GM18951 (cell line): ENCODE measurements around the gene S100PBP.

Experiments used
- POLR2A ChIP-seq: IDR thresholded peaks from 4 replicates; pipeline ENCODE4 v1.6.1; 2011; ENCODE audit warnings: mild to moderate bottlenecking; ENCODE audit not compliant: insufficient read length, insufficient read depth; ENCODE audit errors: extremely low read depth
- in situ Hi-C: fragments of 300-500 bp; cut with MboI; formaldehyde crosslinking; loops from one replicate; pipeline ENCODE4 v1.12.0; 2022; ENCODE audit warnings: low sequenced_read_pairs, mixed read lengths, inconsistent platforms; ENCODE audit not compliant: unreplicated experiment

Gene S100PBP

GRCh38 chr1:32825181-32825580 lies 7.7 kb downstream of the S100PBP start:
- in situ Hi-C loops, result no loop called here
- TF ChIP-seq POLR2A, result no peak

GRCh38 chr1:32828341-32828740 lies 10.9 kb downstream of the S100PBP start:
- no peak for TF ChIP-seq POLR2A
- in situ Hi-C loops, result no loop called here

GRCh38 chr1:32830092-32830852 lies 12.8 kb downstream of the S100PBP start:
- no peak for TF ChIP-seq POLR2A
- in situ Hi-C loops, result no loop called here

GRCh38 chr1:32831878-32832277 lies 14.4 kb downstream of the S100PBP start:
- no peak for TF ChIP-seq POLR2A
- in situ Hi-C loops, result no loop called here

GRCh38 chr1:32848354-32849063 lies 31.1 kb downstream of the S100PBP start:
- in situ Hi-C loops, result no loop called here
- no peak for TF ChIP-seq POLR2A

- no peak for TF ChIP-seq POLR2A
- in situ Hi-C loops, result no loop called here
Measured at GRCh38 chr1:32855861-32856617, 38.6 kb downstream of the S100PBP start.

GRCh38 chr1:32858136-32858535 lies 40.7 kb downstream of the S100PBP start:
- in situ Hi-C loops, result no loop called here

GRCh38 chr1:32858791-32859190 lies 41.3 kb downstream of the S100PBP start:
- in situ Hi-C loops, result no loop called here
- no peak for TF ChIP-seq POLR2A

More at GRCh38 chr1:32858136-32858535, 40.7 kb downstream of the S100PBP start:
- no peak for TF ChIP-seq POLR2A

- in situ Hi-C loops, result no loop called here
- no peak for TF ChIP-seq POLR2A
Measured at GRCh38 chr1:32859915-32860314, 42.5 kb downstream of the S100PBP start.

GRCh38 chr1:32860566-32860965 lies 43.1 kb downstream of the S100PBP start:
- in situ Hi-C loops, result no loop called here
- no peak for TF ChIP-seq POLR2A

GRCh38 chr1:32861904-32862695 lies 44.6 kb downstream of the S100PBP start:
- in situ Hi-C loops, result no loop called here
- TF ChIP-seq POLR2A, result no peak

GRCh38 chr1:32863218-32863880 lies 45.9 kb downstream of the S100PBP start:
- no peak for TF ChIP-seq POLR2A
- in situ Hi-C loops, result no loop called here
